Suppressor macrophage treated with lipopolysaccharide for 1 hour (primary cell): ENCODE data around the gene DNAJC22.
A peak's percentile ranks its signal among the peaks of the same experiment; 100 is the strongest.

ENCODE experiments used
- DNase-seq, 3 donors: peaks; one replicate each; pipeline ENCODE4 v3.0.0-alpha.2; 2020 to 2022

Gene DNAJC22

GRCh38 chr12:49345051-49345824 lies 1.4 kb upstream of the DNAJC22 start:
- peak in 1 of 3 donors; percentile 55 for DNase-seq

- DNase-seq, result peak in 1 of 3 donors; percentile 36
These were observed 646 bp upstream of the DNAJC22 start for GRCh38 chr12:49345825-49346658.

GRCh38 chr12:49347311-49348193 lies 864 bp downstream of the DNAJC22 start:
- peak; percentile 63 to 85 (median 64) for DNase-seq

GRCh38 chr12:49348781-49349180 lies 2.1 kb downstream of the DNAJC22 start:
- no peak for DNase-seq

GRCh38 chr12:49349266-49349665 lies 2.6 kb downstream of the DNAJC22 start:
- DNase-seq, result no peak

GRCh38 chr12:49352351-49352750 lies 5.7 kb downstream of the DNAJC22 start:
- no peak for DNase-seq

- DNase-seq, result no peak
These were observed 9.2 kb downstream of the DNAJC22 start for GRCh38 chr12:49355913-49356312.

GRCh38 chr12:49357103-49357678 lies 10.5 kb downstream of the DNAJC22 start:
- DNase-seq, result peak; percentile 70 to 80 (median 70)

- peak; percentile 76 to 82 (median 81) for DNase-seq
These were observed 11.9 kb downstream of the DNAJC22 start for GRCh38 chr12:49358483-49359141.

- DNase-seq, result no peak
These were observed 13.0 kb downstream of the DNAJC22 start for GRCh38 chr12:49359671-49360070.

- DNase-seq, result no peak
These were observed 15.4 kb downstream of the DNAJC22 start for GRCh38 chr12:49362077-49362476.

- DNase-seq, result peak; percentile 83 to 93 (median 93)
These were observed 18.3 kb downstream of the DNAJC22 start for GRCh38 chr12:49364989-49365388.

- DNase-seq, result no peak
These were observed 18.9 kb downstream of the DNAJC22 start for GRCh38 chr12:49365542-49365941.

- DNase-seq, result no peak
These were observed 19.5 kb downstream of the DNAJC22 start for GRCh38 chr12:49366096-49366651.

- peak; percentile 92 to 95 (median 92) for DNase-seq
These were observed 20.1 kb downstream of the DNAJC22 start for GRCh38 chr12:49366652-49367380.

- DNase-seq, result peak in 2 of 3 donors; percentile 52 to 85
These were observed 20.9 kb downstream of the DNAJC22 start, which contains the start of gene SPATS2 for GRCh38 chr12:49367381-49368239. TSS of gene SPATS2 (plus strand) at chr12:49367462. CDS start at chr12:49461013, 93,551 bp downstream.

- no peak for DNase-seq
These were observed 21.5 kb downstream of the DNAJC22 start for GRCh38 chr12:49368240-49368600.

- DNase-seq, result peak; percentile 40 to 56 (median 47)
These were observed 22.9 kb downstream of the DNAJC22 start for GRCh38 chr12:49369411-49370145.

- no peak for DNase-seq
These were observed 23.9 kb downstream of the DNAJC22 start for GRCh38 chr12:49370539-49370938.
